ENCODE data around the gene EML5. TPM values are rescaled to one million over a fixed set of nuclear protein-coding genes. Genes with fewer than 3 reads are reported as not detected.

The EML5 gene
- total and polyA plus RNA-seq, 2 donors (not counting 1 experiment from before 2014, with no cell fraction given): 0.10 to 0.66 TPM

DNA sequence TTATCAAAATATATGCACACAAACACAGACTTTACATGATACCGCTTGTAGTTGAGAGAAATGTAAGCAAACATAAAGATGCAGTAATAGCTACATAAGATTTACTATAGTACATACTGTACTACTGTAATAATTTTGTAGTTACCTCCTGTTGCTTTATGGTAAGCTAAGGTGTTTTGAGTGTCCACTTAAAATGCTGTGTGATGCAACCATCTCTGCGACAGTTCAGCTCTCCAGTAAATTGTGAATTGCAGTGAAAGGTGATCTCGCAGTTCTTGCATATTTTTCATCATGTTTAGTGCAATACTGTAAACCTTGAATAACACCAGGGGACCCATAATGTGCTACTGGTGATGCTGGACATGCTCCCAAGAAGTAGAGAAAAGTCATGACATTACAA lies 208.3 kb downstream of the EML5 start:
- H3K9me3 ChIP-seq (ENCODE audit: control insufficient read depth, insufficient read depth, low read depth, low read length): no peaks in the 10 kb centered on the region
- H3K79me2 ChIP-seq (ENCODE audit: control insufficient read depth, insufficient read depth, low read length): no peaks in the 10 kb centered on the region
- H3K27me3 ChIP-seq (ENCODE audit: control insufficient read depth, insufficient read depth, low read length): no peaks in the 10 kb centered on the region
- no peaks in the 10 kb centered on the region for H3K36me3 ChIP-seq (ENCODE audit: control insufficient read depth, insufficient read depth, low read length)
- H3K4me2 ChIP-seq (ENCODE audit: extremely low read depth, insufficient read depth, low read length): no peak overlapping the region
- H3K4me1 ChIP-seq (ENCODE audit: control insufficient read depth, extremely low read depth, insufficient read depth, low read length): no peaks in the 10 kb centered on the region
- no peak for TF ChIP-seq EZH2 (IDR thresholded peaks at IDR 0.05; ENCODE audit: low read length, missing control alignments)
- TF ChIP-seq, protein P1, sequence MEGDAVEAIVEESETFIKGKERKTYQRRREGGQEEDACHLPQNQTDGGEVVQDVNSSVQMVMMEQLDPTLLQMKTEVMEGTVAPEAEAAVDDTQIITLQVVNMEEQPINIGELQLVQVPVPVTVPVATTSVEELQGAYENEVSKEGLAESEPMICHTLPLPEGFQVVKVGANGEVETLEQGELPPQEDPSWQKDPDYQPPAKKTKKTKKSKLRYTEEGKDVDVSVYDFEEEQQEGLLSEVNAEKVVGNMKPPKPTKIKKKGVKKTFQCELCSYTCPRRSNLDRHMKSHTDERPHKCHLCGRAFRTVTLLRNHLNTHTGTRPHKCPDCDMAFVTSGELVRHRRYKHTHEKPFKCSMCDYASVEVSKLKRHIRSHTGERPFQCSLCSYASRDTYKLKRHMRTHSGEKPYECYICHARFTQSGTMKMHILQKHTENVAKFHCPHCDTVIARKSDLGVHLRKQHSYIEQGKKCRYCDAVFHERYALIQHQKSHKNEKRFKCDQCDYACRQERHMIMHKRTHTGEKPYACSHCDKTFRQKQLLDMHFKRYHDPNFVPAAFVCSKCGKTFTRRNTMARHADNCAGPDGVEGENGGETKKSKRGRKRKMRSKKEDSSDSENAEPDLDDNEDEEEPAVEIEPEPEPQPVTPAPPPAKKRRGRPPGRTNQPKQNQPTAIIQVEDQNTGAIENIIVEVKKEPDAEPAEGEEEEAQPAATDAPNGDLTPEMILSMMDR (conservative IDR thresholded peaks at IDR 0.05 in 1 of 2, IDR thresholded peaks at IDR 0.05 in 1 of 2; ENCODE audit: low read depth in 1 of 2, low read length in 2 of 2): no peak
- no peak for DNase-seq (ENCODE audit: low read depth in 2 of 2)
- H3K4me3 ChIP-seq (replicated peaks in 1 of 4; ENCODE audit: control extremely low read depth in 1 of 4, insufficient read depth in 1 of 4, low read depth in 3 of 4, low read length in 4 of 4): no peak overlapping the region
- no peaks in the 10 kb centered on the region for H4K20me1 ChIP-seq (ENCODE audit: control insufficient read depth, extremely low read depth, insufficient read depth, low read length)
- H2AFZ ChIP-seq (ENCODE audit: low read length): no peak overlapping the region
- H3K9ac ChIP-seq (ENCODE audit: insufficient read depth, low read length): no peak overlapping the region
- H3K27ac ChIP-seq (ENCODE audit: insufficient read depth, low read length): no peak overlapping the region

DNA sequence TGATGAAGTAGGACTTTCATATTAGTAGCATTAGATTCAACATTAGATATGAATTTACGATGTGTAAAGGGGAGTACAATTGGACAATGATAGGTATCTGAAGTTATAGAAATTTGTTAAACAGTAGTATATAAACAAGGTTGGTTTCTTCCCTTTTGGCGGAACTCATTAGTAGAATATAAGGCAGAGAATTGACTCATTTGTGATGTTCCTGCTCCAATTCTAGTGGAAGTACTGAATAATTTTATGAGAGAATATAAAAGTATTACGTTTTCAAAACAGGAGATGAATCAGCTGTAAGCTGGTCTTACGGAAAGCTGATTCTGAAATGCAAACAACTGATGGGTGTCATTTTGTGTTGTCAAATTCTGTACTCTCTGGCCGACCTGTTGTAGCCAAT lies 216.5 kb downstream of the EML5 start:
- no peaks in the 10 kb centered on the region for H3K27me3 ChIP-seq (ENCODE audit: control insufficient read depth, insufficient read depth, low read length)
- peaks cover 10% of the 10 kb centered on the region for H3K36me3 ChIP-seq (ENCODE audit: control insufficient read depth, insufficient read depth, low read length)
- no peaks in the 10 kb centered on the region for H4K20me1 ChIP-seq (ENCODE audit: control insufficient read depth, extremely low read depth, insufficient read depth, low read length)
- no peaks in the 10 kb centered on the region for H3K4me1 ChIP-seq (ENCODE audit: control insufficient read depth, extremely low read depth, insufficient read depth, low read length)
- H2AFZ ChIP-seq (ENCODE audit: low read length): no peak overlapping the region
- no peak overlapping the region for H3K4me3 ChIP-seq (replicated peaks in 1 of 4; ENCODE audit: control extremely low read depth in 1 of 4, insufficient read depth in 1 of 4, low read depth in 3 of 4, low read length in 4 of 4)
- TF ChIP-seq EZH2 (IDR thresholded peaks at IDR 0.05; ENCODE audit: low read length, missing control alignments): no peak
- TF ChIP-seq, protein P1 (conservative IDR thresholded peaks at IDR 0.05 in 1 of 2, IDR thresholded peaks at IDR 0.05 in 1 of 2; ENCODE audit: low read depth in 1 of 2, low read length in 2 of 2): no peak
- H3K9ac ChIP-seq (ENCODE audit: insufficient read depth, low read length): no peak overlapping the region
- no peak for DNase-seq (ENCODE audit: low read depth in 2 of 2)
- H3K79me2 ChIP-seq (ENCODE audit: control insufficient read depth, insufficient read depth, low read length): no peaks in the 10 kb centered on the region
- H3K27ac ChIP-seq (ENCODE audit: insufficient read depth, low read length): no peak overlapping the region
- no peak overlapping the region for H3K4me2 ChIP-seq (ENCODE audit: extremely low read depth, insufficient read depth, low read length)
- no peaks in the 10 kb centered on the region for H3K9me3 ChIP-seq (ENCODE audit: control insufficient read depth, insufficient read depth, low read depth, low read length)

DNA sequence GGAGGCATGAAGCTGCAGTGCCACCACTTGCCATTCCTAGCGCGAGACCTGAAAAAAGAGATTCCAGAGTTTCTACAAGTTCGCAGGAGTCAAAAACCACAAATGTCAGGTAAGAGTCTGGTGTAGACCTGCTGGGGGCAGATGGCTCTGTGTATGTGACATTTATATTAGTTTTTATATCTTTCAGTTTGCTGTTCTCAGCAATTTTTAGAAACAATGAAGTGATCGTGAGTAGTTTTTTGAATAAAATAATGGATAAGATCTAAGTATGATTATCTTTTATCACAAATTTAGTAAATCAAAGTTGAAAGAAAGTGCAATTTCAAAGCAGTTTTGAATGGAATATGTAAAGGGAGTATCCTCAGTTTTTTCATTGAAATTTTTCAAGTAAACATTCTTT lies 220.6 kb downstream of the EML5 start:
- H3K27me3 ChIP-seq (ENCODE audit: control insufficient read depth, insufficient read depth, low read length): no peaks in the 10 kb centered on the region
- H3K4me1 ChIP-seq (ENCODE audit: control insufficient read depth, extremely low read depth, insufficient read depth, low read length): no peaks in the 10 kb centered on the region
- no peak overlapping the region for H3K27ac ChIP-seq (ENCODE audit: insufficient read depth, low read length)
- H3K9me3 ChIP-seq (ENCODE audit: control insufficient read depth, insufficient read depth, low read depth, low read length): no peaks in the 10 kb centered on the region
- peaks cover 10% of the 10 kb centered on the region for H3K36me3 ChIP-seq (ENCODE audit: control insufficient read depth, insufficient read depth, low read length)
- no peak overlapping the region for H3K9ac ChIP-seq (ENCODE audit: insufficient read depth, low read length)
- no peak overlapping the region for H3K4me2 ChIP-seq (ENCODE audit: extremely low read depth, insufficient read depth, low read length)
- H3K4me3 ChIP-seq (replicated peaks in 1 of 4; ENCODE audit: control extremely low read depth in 1 of 4, insufficient read depth in 1 of 4, low read depth in 3 of 4, low read length in 4 of 4): no peak overlapping the region
- DNase-seq (ENCODE audit: low read depth in 2 of 2): no peak
- H4K20me1 ChIP-seq (ENCODE audit: control insufficient read depth, extremely low read depth, insufficient read depth, low read length): no peaks in the 10 kb centered on the region
- no peak overlapping the region for H2AFZ ChIP-seq (ENCODE audit: low read length)
- peaks cover 2% of the 10 kb centered on the region for H3K79me2 ChIP-seq (ENCODE audit: control insufficient read depth, insufficient read depth, low read length)
- TF ChIP-seq, protein P1 (conservative IDR thresholded peaks at IDR 0.05 in 1 of 2, IDR thresholded peaks at IDR 0.05 in 1 of 2; ENCODE audit: low read depth in 1 of 2, low read length in 2 of 2): no peak
- TF ChIP-seq EZH2 (IDR thresholded peaks at IDR 0.05; ENCODE audit: low read length, missing control alignments): no peak
